K562 (cell line): Measurements from ENCODE around the gene DAB2. TPM values are rescaled to one million over a fixed set of nuclear protein-coding genes. Genes with fewer than 3 reads are reported as not detected.

Source experiments
- ATAC-seq: fragments of 200-7000 bp; cut with Tn5 transposase; 3 replicates; pipeline ENCODE4 v1.9.1; 2020; ENCODE audit warnings: moderate library complexity
- BruUV-seq: library from RNA; stranded (reverse); fragments of 400-500 nt; replicated peaks from 2 replicates; lab custom pipeline; 2021; lab: Mats Ljungman, UMichigan
- CTCF ChIA-PET: fragments of 300-600 bp; formaldehyde crosslinking; extraction: SDS; loops from one replicate; lab custom pipeline; 2021; ENCODE audit warnings: low intra/inter-chr PET ratio; lab: Yijun Ruan, JAX
- POLR2A ChIA-PET: fragments of 300-600, 350-650 bp; sonication (Branson Sonifier 250); formaldehyde crosslinking; extraction: SDS; loops from one replicate; lab custom pipeline; 2021; ENCODE audit warnings: antibody characterized with exemption, inconsistent platforms; lab: Yijun Ruan, JAX
- DNase-seq, 4 experiments: peaks; one replicate each; pipeline versions ENCODE4 v3.0.0 to v3.0.0-alpha.2; 2011 to 2018; ENCODE audit warnings: low spot score in 3 of 4, mixed read lengths in 3 of 4; ENCODE audit errors: extremely low read depth in 1 of 4
- FAIRE-seq: peaks from 2 replicates; lab custom pipeline; 2011; peaks lifted over from hg19 to GRCh38; lab: Jason Lieb, UNC
- H2AFZ ChIP-seq: 2 replicates; pipeline ENCODE4 v1.6.0; 2011; ENCODE audit warnings: low read depth, low read length, control low read depth, inconsistent platforms
- H3K27ac ChIP-seq: fragments of 200-600 bp; 3 replicates; pipeline ENCODE4 v1.8.0; 2011; ENCODE audit warnings: low read depth, mild to moderate bottlenecking, control low read depth, inconsistent platforms, low read length, moderate library complexity, mixed read lengths; ENCODE audit errors: extremely low read depth
- H3K27me3 ChIP-seq, 2 experiments: fragments of 300-600 bp in 1 of 2; 2 replicates in 1 of 2; 3 replicates in 1 of 2; pipeline versions ENCODE4 v1.6.0 to v1.8.0; 2011; ENCODE audit warnings: inconsistent platforms in 2 of 2, low read length in 2 of 2, mild to moderate bottlenecking in 1 of 2, mixed read lengths in 1 of 2, moderate library complexity in 1 of 2; ENCODE audit not compliant: control insufficient read depth in 2 of 2, insufficient read depth in 2 of 2
- H3K36me3 ChIP-seq: fragments of 300-600 bp; 3 replicates; pipeline ENCODE4 v1.8.0; 2011; ENCODE audit warnings: mild to moderate bottlenecking, low read length, inconsistent platforms; ENCODE audit not compliant: control insufficient read depth, insufficient read depth
- H3K4me1 ChIP-seq, 2 experiments: fragments of 200-600 bp in 1 of 2; replicated peaks in 1 of 2; 2 replicates in 1 of 2; 3 replicates in 1 of 2; pipeline versions ENCODE4 v1.5.1 to v1.8.0; 2011; ENCODE audit warnings: inconsistent platforms in 2 of 2, low read length in 2 of 2, mild to moderate bottlenecking in 1 of 2, mixed read lengths in 1 of 2, moderate library complexity in 1 of 2; ENCODE audit not compliant: control insufficient read depth in 2 of 2, insufficient read depth in 2 of 2
- H3K4me2 ChIP-seq: 2 replicates; pipeline ENCODE4 v1.6.1; 2011; ENCODE audit warnings: low read length, control low read depth, inconsistent platforms, mixed read lengths; ENCODE audit not compliant: insufficient read depth
- H3K4me3 ChIP-seq: fragments of 200-600 bp; sonication (generic), shearing (Covaris generic); 2 replicates; pipeline ENCODE4 v1.5.1; 2016; ENCODE audit warnings: control low read depth, inconsistent platforms
- H3K79me2 ChIP-seq: fragments of 200-600 bp; 3 replicates; pipeline ENCODE4 v1.8.0; 2011; ENCODE audit warnings: low read length, inconsistent platforms; ENCODE audit not compliant: control insufficient read depth, insufficient read depth
- H3K9ac ChIP-seq, 2 experiments: 2 replicates each; pipeline versions ENCODE4 v1.6.0 to v1.6.1; 2011; ENCODE audit warnings: low read depth in 2 of 2, low read length in 2 of 2, control low read depth in 1 of 2, inconsistent platforms in 1 of 2, mild to moderate bottlenecking in 1 of 2, mixed read lengths in 1 of 2; ENCODE audit not compliant: insufficient read depth in 1 of 2
- H3K9me1 ChIP-seq: one replicate; pipeline ENCODE4 v1.6.0; 2011; ENCODE audit warnings: inconsistent platforms, mild to moderate bottlenecking, low read length, moderate library complexity; ENCODE audit not compliant: control insufficient read depth, insufficient read depth
- H3K9me3 ChIP-seq: replicated peaks from 2 replicates; pipeline ENCODE4 v1.5.1; 2011; ENCODE audit warnings: low read depth, low read length, inconsistent platforms; ENCODE audit not compliant: control insufficient read depth, insufficient read depth
- H4K20me1 ChIP-seq: replicated peaks from 2 replicates; pipeline ENCODE4 v1.6.1; 2011; ENCODE audit warnings: low read length, inconsistent platforms, mixed read lengths; ENCODE audit not compliant: control insufficient read depth, insufficient read depth
- GTF2E2 ChIP-seq: fragments of 200-800 bp; sonication (Bioruptor generic); IDR thresholded peaks from 2 replicates; pipeline ENCODE4 v1.6.1; 2016; ENCODE audit warnings: missing genetic modification characterization, missing compliant biosample characterization
- ILK ChIP-seq: fragments of 450-650 bp; IDR thresholded peaks from 2 replicates; pipeline ENCODE4 v1.6.1; 2016; ENCODE audit warnings: missing genetic modification characterization, low read depth, mild to moderate bottlenecking, missing compliant biosample characterization, moderate library complexity, borderline replicate concordance
- JUND ChIP-seq, 2 experiments: IDR thresholded peaks; 2 replicates in 1 of 2; 3 replicates in 1 of 2; pipeline ENCODE4 v1.6.1; 2011; ENCODE audit warnings: borderline replicate concordance in 2 of 2, low read depth in 2 of 2, low read length in 2 of 2, improper control_type of control experiment in 1 of 2, missing biosample characterization in 1 of 2, missing genetic modification characterization in 1 of 2, missing genetic modification reagents in 1 of 2
- TARDBP ChIP-seq: fragments of 450-650 bp; IDR thresholded peaks from 2 replicates; pipeline ENCODE4 v1.6.1; 2016
- WGBS: fragments of 100-300 bp; shearing (Covaris generic); methylation state at CpG from one replicate; pipeline ENCODE4 v1.1.6; 2016; ENCODE audit warnings: low coverage, mixed read lengths; ENCODE audit not compliant: insufficient coverage; ENCODE audit errors: missing lambda C conversion rate; 5-methylcytosine and 5-hydroxymethylcytosine counted together
- in situ Hi-C: fragments of 300-500 bp; cut with MboI; formaldehyde crosslinking; loops from 4 replicates; pipeline ENCODE4 v1.15.0; 2018; ENCODE audit warnings: inconsistent platforms, mixed read lengths
- intact Hi-C: fragments of 100-400 bp; cut with micrococcal nuclease; formaldehyde crosslinking; loops from 2 replicates; pipeline ENCODE4 v1.14.2; 2022
- polyA plus RNA-seq, 8 experiments: library from polyadenylated mRNA; depleted of rRNA in 4 of 8; stranded (reverse) in 5 of 8; unstranded in 3 of 8; fragments of >200 nt; fragmentation: Nextera tagmentation in 2 of 8; fragmentation: Illumina TruSeq in 1 of 8; extraction: Ambion mirVana in 2 of 8; extraction: Trizol in 1 of 8; gene quantifications; 2 replicates each; pipeline versions ENCODE4 v1.2.1 to v1.2.3, GENCODE V29; 2011 to 2014; ENCODE audit warnings: inconsistent platforms in 1 of 8, missing spikeins in 1 of 8
- total RNA-seq, 7 experiments: library from RNA; depleted of rRNA in 6 of 7; stranded (reverse); fragments of >200 nt in 6 of 7; fragmentation: Illumina TruSeq in 2 of 7; extraction: Trizol in 2 of 7; gene quantifications; 2 replicates each; pipeline versions ENCODE4 v1.2.1 to v1.2.3, GENCODE V29; 2011 to 2021; ENCODE audit warnings: low replicate concordance in 1 of 7
- TF ChIP-seq, protein P1 (sequence below): IDR thresholded peaks from 2 replicates; pipeline ENCODE4 v1.6.1; 2012; ENCODE audit warnings: low read depth, low read length, improper control_type of control experiment, borderline replicate concordance
- TF ChIP-seq, protein P2 (sequence below): IDR thresholded peaks from 2 replicates; pipeline ENCODE4 v1.6.1; 2011; ENCODE audit not compliant: insufficient read length; ENCODE audit errors: extremely low read depth
- TF ChIP-seq, protein P3 (sequence below): fragments of 450-650 bp; IDR thresholded peaks from 2 replicates; pipeline ENCODE4 v1.7.1; 2018; ENCODE audit warnings: mild to moderate bottlenecking, low read depth; ENCODE audit not compliant: partially characterized antibody
- TF ChIP-seq, protein P4 (sequence below): fragments of 450-650 bp; IDR thresholded peaks from 2 replicates; pipeline ENCODE4 v1.6.1; 2017; ENCODE audit warnings: antibody characterized with exemption, mild to moderate bottlenecking

DAB2 gene
- total and polyA plus RNA-seq, 9 of the 15 experiments (the other 6 are each of a cell fraction or from before 2014, with no cell fraction given) = 6.6 to 29.9 (median 24.1) TPM

DNA sequence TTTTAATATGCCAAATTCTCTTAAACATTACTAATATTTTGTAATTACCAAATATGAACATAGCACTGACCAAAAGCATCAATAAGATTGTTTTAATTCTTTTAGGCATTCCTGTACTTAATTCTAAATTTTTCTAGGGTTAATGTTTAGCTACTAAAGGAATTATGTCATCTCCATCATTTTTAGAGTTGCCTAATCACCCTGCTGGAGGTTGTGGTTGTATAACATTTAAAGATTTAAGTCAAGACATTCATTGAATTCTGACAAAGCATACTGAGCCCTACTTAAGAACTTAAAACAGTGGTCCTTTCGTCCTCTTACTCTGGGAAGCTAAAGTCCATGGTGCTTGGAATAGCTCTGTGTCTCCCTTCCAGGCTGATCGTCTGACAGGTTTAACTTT, 28.1 kb upstream of the DAB2 start (continued):
- TF ChIP-seq, protein P1, sequence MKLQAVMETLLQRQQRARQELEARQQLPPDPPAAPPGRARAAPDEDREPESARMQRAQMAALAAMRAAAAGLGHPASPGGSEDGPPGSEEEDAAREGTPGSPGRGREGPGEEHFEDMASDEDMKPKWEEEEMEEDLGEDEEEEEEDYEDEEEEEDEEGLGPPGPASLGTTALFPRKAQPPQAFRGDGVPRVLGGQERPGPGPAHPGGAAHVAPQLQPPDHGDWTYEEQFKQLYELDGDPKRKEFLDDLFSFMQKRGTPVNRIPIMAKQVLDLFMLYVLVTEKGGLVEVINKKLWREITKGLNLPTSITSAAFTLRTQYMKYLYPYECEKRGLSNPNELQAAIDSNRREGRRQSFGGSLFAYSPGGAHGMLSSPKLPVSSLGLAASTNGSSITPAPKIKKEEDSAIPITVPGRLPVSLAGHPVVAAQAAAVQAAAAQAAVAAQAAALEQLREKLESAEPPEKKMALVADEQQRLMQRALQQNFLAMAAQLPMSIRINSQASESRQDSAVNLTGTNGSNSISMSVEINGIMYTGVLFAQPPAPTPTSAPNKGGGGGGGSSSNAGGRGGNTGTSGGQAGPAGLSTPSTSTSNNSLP = no peak
- TF ChIP-seq, protein P2, sequence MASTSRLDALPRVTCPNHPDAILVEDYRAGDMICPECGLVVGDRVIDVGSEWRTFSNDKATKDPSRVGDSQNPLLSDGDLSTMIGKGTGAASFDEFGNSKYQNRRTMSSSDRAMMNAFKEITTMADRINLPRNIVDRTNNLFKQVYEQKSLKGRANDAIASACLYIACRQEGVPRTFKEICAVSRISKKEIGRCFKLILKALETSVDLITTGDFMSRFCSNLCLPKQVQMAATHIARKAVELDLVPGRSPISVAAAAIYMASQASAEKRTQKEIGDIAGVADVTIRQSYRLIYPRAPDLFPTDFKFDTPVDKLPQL = no peak
- TF ChIP-seq, all 486 proteins: peak for 0

DNA sequence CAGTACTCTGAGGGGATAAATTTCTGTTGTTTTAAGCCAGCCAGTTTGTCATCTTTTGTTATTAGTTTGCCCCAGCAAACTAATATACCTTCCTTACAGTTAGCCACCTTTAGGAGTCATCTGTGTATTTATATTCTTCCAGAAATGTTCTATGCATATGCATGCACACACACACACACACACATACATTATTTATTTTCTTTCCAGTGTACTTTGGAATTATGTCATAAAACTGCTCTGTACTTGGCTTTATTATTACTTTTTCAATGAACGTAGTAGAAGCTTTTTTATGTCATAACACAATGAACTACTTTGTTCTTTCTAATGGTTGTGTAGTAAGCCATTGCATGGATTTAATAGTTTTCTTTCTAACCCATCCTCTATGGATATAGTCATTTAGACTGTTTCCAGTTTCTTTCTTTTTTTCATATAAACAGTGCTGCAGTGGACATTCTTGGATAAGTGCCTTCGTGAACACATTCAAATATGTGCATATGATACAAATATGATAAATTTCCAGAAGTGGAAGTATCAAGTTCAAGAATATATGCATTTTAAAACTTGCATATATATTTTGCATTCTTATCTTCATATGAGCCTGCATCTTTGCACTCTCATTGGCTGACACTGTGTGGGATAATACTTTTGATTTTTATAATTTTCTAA, 26.6 kb upstream of the DAB2 start:
- H3K4me1 ChIP-seq = no peaks in the 10 kb centered on the region
- H3K27ac ChIP-seq = no peak overlapping the region
- intact Hi-C loops = no loop called here
- BruUV-seq = no TSS peak
- peaks cover 0 to 4% of the 10 kb centered on the region in 2 experiments; a peak in 1 of 5 replicates for H3K27me3 ChIP-seq
- no peaks in the 10 kb centered on the region for H4K20me1 ChIP-seq
- in situ Hi-C loops = no loop called here
- WGBS = 0% methylated on average over 2 of the region's 2 CpGs
- H3K9me3 ChIP-seq = no peaks in the 10 kb centered on the region
- FAIRE-seq (no peak), DNase-seq (no peak), ATAC-seq (no peak)
- no peak overlapping the region for H3K4me2 ChIP-seq
- no peak overlapping the region for H3K9ac ChIP-seq
- no peak overlapping the region for H3K4me3 ChIP-seq
- no peaks in the 10 kb centered on the region for H3K36me3 ChIP-seq
- no peaks in the 10 kb centered on the region for H3K9me1 ChIP-seq
- H2AFZ ChIP-seq = no peak overlapping the region
- ChIA-PET CTCF (no interaction called here), POLR2A (interaction anchor here (0.9 kb wide), 1 partner anchor 25 kb away, joined by 3 read pairs; no protein-coding TSS in a partner anchor)
- H3K79me2 ChIP-seq = no peaks in the 10 kb centered on the region
- TF ChIP-seq, protein P3, sequence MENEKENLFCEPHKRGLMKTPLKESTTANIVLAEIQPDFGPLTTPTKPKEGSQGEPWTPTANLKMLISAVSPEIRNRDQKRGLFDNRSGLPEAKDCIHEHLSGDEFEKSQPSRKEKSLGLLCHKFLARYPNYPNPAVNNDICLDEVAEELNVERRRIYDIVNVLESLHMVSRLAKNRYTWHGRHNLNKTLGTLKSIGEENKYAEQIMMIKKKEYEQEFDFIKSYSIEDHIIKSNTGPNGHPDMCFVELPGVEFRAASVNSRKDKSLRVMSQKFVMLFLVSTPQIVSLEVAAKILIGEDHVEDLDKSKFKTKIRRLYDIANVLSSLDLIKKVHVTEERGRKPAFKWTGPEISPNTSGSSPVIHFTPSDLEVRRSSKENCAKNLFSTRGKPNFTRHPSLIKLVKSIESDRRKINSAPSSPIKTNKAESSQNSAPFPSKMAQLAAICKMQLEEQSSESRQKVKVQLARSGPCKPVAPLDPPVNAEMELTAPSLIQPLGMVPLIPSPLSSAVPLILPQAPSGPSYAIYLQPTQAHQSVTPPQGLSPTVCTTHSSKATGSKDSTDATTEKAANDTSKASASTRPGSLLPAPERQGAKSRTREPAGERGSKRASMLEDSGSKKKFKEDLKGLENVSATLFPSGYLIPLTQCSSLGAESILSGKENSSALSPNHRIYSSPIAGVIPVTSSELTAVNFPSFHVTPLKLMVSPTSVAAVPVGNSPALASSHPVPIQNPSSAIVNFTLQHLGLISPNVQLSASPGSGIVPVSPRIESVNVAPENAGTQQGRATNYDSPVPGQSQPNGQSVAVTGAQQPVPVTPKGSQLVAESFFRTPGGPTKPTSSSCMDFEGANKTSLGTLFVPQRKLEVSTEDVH = no peak
- TF ChIP-seq, protein P4, sequence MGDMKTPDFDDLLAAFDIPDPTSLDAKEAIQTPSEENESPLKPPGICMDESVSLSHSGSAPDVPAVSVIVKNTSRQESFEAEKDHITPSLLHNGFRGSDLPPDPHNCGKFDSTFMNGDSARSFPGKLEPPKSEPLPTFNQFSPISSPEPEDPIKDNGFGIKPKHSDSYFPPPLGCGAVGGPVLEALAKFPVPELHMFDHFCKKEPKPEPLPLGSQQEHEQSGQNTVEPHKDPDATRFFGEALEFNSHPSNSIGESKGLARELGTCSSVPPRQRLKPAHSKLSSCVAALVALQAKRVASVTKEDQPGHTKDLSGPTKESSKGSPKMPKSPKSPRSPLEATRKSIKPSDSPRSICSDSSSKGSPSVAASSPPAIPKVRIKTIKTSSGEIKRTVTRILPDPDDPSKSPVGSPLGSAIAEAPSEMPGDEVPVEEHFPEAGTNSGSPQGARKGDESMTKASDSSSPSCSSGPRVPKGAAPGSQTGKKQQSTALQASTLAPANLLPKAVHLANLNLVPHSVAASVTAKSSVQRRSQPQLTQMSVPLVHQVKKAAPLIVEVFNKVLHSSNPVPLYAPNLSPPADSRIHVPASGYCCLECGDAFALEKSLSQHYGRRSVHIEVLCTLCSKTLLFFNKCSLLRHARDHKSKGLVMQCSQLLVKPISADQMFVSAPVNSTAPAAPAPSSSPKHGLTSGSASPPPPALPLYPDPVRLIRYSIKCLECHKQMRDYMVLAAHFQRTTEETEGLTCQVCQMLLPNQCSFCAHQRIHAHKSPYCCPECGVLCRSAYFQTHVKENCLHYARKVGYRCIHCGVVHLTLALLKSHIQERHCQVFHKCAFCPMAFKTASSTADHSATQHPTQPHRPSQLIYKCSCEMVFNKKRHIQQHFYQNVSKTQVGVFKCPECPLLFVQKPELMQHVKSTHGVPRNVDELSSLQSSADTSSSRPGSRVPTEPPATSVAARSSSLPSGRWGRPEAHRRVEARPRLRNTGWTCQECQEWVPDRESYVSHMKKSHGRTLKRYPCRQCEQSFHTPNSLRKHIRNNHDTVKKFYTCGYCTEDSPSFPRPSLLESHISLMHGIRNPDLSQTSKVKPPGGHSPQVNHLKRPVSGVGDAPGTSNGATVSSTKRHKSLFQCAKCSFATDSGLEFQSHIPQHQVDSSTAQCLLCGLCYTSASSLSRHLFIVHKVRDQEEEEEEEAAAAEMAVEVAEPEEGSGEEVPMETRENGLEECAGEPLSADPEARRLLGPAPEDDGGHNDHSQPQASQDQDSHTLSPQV = no peak
- TF ChIP-seq ILK (tag) (no peak), TARDBP (no peak), JUND (IDR thresholded peaks at IDR 0.05; ENCODE audit: borderline replicate concordance, low read depth, low read length) (no peak), JUND (tag; IDR thresholded peaks at IDR 0.05; ENCODE audit: borderline replicate concordance, low read depth, low read length) (no peak), GTF2E2 (tag) (no peak)
